OCI-LY1 (cell line): ENCODE measurements around the gene MPPED1.

ENCODE experiments used
- CTCF ChIP-seq: fragments of 200-600 bp; sonication (generic), shearing (Covaris generic); IDR thresholded peaks from 2 replicates; pipeline ENCODE4 v1.5.1; 2017; ENCODE audit warnings: mild to moderate bottlenecking, antibody characterized with exemption, low read length, moderate library complexity, mixed read lengths
- EZH2 ChIP-seq: fragments of 200-600 bp; sonication (generic), shearing (Covaris generic); IDR thresholded peaks from 2 replicates; pipeline ENCODE4 v1.8.0; 2017; ENCODE audit warnings: borderline replicate concordance, mixed run types, mild to moderate bottlenecking, antibody characterized with exemption, low read length, moderate library complexity, mixed read lengths

GRCh38 chr22:43487311-43488030, 75.7 kb downstream of the MPPED1 start:
- TF ChIP-seq CTCF (no peak), EZH2 (no peak)
